SK-N-MC (cell line): ENCODE measurements around the gene SCYGR5.

Experiments used
- EZH2 ChIP-seq: fragments of 200-600 bp; sonication (generic); IDR thresholded peaks from one replicate; pipeline ENCODE4 v1.6.1; 2017; ENCODE audit warnings: antibody characterized with exemption
- POLR2AphosphoS5 ChIP-seq: IDR thresholded peaks from 2 replicates; pipeline ENCODE4 v1.6.1; 2012; ENCODE audit warnings: mild to moderate bottlenecking, low read depth, low read length, borderline replicate concordance

DNA sequence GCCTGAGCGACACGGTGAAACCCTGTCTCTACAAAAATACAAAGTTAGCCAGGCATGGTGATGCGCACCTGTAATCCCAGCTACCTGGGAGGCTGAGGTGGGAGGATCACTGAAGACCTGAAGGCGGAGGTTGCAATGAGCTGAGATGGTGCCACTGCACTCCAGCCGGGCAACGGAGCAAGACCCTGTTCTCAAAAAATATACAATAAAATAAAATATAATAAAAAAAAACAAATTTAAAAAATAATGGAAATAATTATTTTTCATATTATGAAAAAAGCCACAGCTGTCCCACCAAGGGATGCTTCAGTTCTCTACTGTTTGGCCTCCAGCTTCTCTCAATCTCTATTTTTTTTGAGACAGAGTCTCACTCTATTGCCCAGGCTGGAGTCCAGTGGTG, 40.8 kb downstream of the SCYGR5 start:
- TF ChIP-seq EZH2 (no peak), POLR2AphosphoS5 (no peak)
